SU-DHL-6 (cell line): ENCODE results near the gene GNGT1.
"Not testable (repeated sequence)": the region's sequence is repeated elsewhere in the genome, so short reads cannot be mapped to it uniquely, and the experiment has no call there.

Source experiments
- EZH2phosphoT487 ChIP-seq: fragments of 200-600 bp; sonication (generic), shearing (Covaris generic); conservative IDR thresholded peaks from 2 replicates; pipeline ENCODE4 v1.6.1; 2018; ENCODE audit warnings: mild to moderate bottlenecking, antibody characterized with exemption, low read length, moderate library complexity, mixed read lengths
- TF ChIP-seq, protein P1 (sequence below): fragments of 200-600 bp; sonication (generic); IDR thresholded peaks from one replicate; pipeline ENCODE4 v1.5.1; 2017; ENCODE audit warnings: antibody characterized with exemption, mild to moderate bottlenecking, low read length, moderate library complexity; ENCODE audit not compliant: insufficient read depth, poor library complexity, severe bottlenecking

DNA sequence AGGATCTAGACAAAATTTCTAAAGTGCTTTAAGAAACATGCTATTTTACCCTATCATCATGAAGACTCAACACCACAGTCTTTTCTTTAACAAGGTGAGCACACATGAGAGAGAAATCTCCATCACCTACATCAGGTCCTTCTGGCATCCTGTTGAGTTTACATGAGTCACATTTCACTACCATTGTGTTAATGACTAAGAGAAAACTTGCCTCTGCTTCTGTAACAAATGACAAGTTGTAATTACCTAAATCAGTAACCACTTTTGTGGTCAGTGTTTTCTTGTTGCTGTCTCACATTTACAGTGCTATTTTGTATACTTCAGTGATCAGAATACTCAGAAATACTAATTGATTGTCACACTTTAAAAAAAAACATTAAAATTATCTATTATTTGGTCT lies 9.5 kb downstream of the GNGT1 start:
- TF ChIP-seq, protein P1, sequence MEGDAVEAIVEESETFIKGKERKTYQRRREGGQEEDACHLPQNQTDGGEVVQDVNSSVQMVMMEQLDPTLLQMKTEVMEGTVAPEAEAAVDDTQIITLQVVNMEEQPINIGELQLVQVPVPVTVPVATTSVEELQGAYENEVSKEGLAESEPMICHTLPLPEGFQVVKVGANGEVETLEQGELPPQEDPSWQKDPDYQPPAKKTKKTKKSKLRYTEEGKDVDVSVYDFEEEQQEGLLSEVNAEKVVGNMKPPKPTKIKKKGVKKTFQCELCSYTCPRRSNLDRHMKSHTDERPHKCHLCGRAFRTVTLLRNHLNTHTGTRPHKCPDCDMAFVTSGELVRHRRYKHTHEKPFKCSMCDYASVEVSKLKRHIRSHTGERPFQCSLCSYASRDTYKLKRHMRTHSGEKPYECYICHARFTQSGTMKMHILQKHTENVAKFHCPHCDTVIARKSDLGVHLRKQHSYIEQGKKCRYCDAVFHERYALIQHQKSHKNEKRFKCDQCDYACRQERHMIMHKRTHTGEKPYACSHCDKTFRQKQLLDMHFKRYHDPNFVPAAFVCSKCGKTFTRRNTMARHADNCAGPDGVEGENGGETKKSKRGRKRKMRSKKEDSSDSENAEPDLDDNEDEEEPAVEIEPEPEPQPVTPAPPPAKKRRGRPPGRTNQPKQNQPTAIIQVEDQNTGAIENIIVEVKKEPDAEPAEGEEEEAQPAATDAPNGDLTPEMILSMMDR, result not testable (repeated sequence)
- not testable (repeated sequence) for TF ChIP-seq EZH2phosphoT487
